Mesenchymal stem cell (in vitro differentiated cells and primary cell): ENCODE data around the gene HMGB4.

ENCODE experiments used
- DNase-seq: peaks from one replicate; pipeline ENCODE4 v3.0.0-alpha.2; 2013
- H2AFZ ChIP-seq: one replicate; pipeline ENCODE4 v1.6.1; 2013; ENCODE audit warnings: low read depth, mild to moderate bottlenecking, control low read depth, inconsistent platforms, low read length, moderate library complexity
- H2AK5ac ChIP-seq: 2 replicates; pipeline ENCODE4 v1.6.1; 2013; ENCODE audit warnings: low read length, moderate library complexity, mild to moderate bottlenecking, inconsistent platforms; ENCODE audit not compliant: severe bottlenecking
- H2BK120ac ChIP-seq: one replicate; pipeline ENCODE4 v1.6.1; 2013; ENCODE audit warnings: low read depth, mild to moderate bottlenecking, inconsistent platforms, low read length, moderate library complexity
- H2BK12ac ChIP-seq, 2 experiments: one replicate each; pipeline ENCODE4 v1.6.1; 2013; ENCODE audit warnings: inconsistent platforms in 2 of 2, low read length in 2 of 2, mild to moderate bottlenecking in 2 of 2, moderate library complexity in 2 of 2, control low read depth in 1 of 2
- H2BK15ac ChIP-seq: one replicate; pipeline ENCODE4 v1.6.1; 2013; ENCODE audit warnings: mild to moderate bottlenecking, low read depth, inconsistent platforms; ENCODE audit not compliant: poor library complexity, severe bottlenecking
- H2BK5ac ChIP-seq: 2 replicates; pipeline ENCODE4 v1.6.1; 2013; ENCODE audit warnings: low read depth, mild to moderate bottlenecking, low read length, control low read depth, inconsistent platforms; ENCODE audit not compliant: poor library complexity, severe bottlenecking
- H3K14ac ChIP-seq, 2 experiments: one replicate each; pipeline ENCODE4 v1.6.1; 2013; ENCODE audit warnings: inconsistent platforms in 2 of 2, low read length in 2 of 2, control low read depth in 1 of 2, mild to moderate bottlenecking in 1 of 2, moderate library complexity in 1 of 2
- H3K18ac ChIP-seq, 2 experiments: one replicate each; pipeline ENCODE4 v1.6.1; 2013; ENCODE audit warnings: inconsistent platforms in 2 of 2, low read length in 2 of 2, control low read depth in 1 of 2, low read depth in 1 of 2, mild to moderate bottlenecking in 1 of 2
- H3K23ac ChIP-seq, 2 experiments: one replicate each; pipeline ENCODE4 v1.6.1; 2013; ENCODE audit warnings: inconsistent platforms in 2 of 2, low read length in 2 of 2, mild to moderate bottlenecking in 2 of 2, moderate library complexity in 2 of 2, control low read depth in 1 of 2
- H3K27ac ChIP-seq: 2 replicates; pipeline ENCODE4 v1.5.1; 2013; ENCODE audit warnings: mild to moderate bottlenecking, moderate library complexity, low read length, control low read depth, inconsistent platforms; ENCODE audit not compliant: poor library complexity, severe bottlenecking
- H3K27me3 ChIP-seq, 2 experiments: 2 replicates each; pipeline versions ENCODE4 v1.6.1 to v1.7.0; 2013; ENCODE audit warnings: low read length in 2 of 2, mild to moderate bottlenecking in 2 of 2, moderate library complexity in 2 of 2, control low read depth in 1 of 2, inconsistent platforms in 1 of 2; ENCODE audit not compliant: control insufficient read depth in 1 of 2, insufficient read depth in 1 of 2
- H3K36me3 ChIP-seq, 2 experiments: 2 replicates each; pipeline versions ENCODE4 v1.6.1 to v1.7.0; 2013; ENCODE audit warnings: low read length in 2 of 2, control low read depth in 1 of 2, inconsistent platforms in 1 of 2, low read depth in 1 of 2, mild to moderate bottlenecking in 1 of 2; ENCODE audit not compliant: insufficient read depth in 2 of 2, control insufficient read depth in 1 of 2
- H3K4ac ChIP-seq, 2 experiments: one replicate each; pipeline ENCODE4 v1.6.1; 2013; ENCODE audit warnings: inconsistent platforms in 2 of 2, low read length in 2 of 2, mild to moderate bottlenecking in 2 of 2, moderate library complexity in 2 of 2, control low read depth in 1 of 2, low read depth in 1 of 2
- H3K4me1 ChIP-seq: 2 replicates; pipeline ENCODE4 v1.6.1; 2013; ENCODE audit warnings: low read depth, low read length, control low read depth; ENCODE audit not compliant: control insufficient read depth, insufficient read depth
- H3K4me2 ChIP-seq: 2 replicates; pipeline ENCODE4 v1.6.1; 2013; ENCODE audit warnings: low read length, mild to moderate bottlenecking, inconsistent platforms; ENCODE audit not compliant: poor library complexity, severe bottlenecking
- H3K4me3 ChIP-seq, 2 experiments: 2 replicates each; pipeline versions ENCODE4 v1.5.1 to v1.7.0; 2013; ENCODE audit warnings: low read length in 2 of 2, mild to moderate bottlenecking in 2 of 2, control low read depth in 1 of 2, low read depth in 1 of 2; ENCODE audit not compliant: insufficient read depth in 1 of 2
- H3K79me1 ChIP-seq: replicated peaks from 2 replicates; pipeline ENCODE4 v1.6.1; 2013; ENCODE audit warnings: mild to moderate bottlenecking, control low read depth, low read length, inconsistent platforms; ENCODE audit not compliant: poor library complexity, severe bottlenecking
- H3K9ac ChIP-seq: 2 replicates; pipeline ENCODE4 v1.7.0; 2013; ENCODE audit warnings: mild to moderate bottlenecking, low read length, moderate library complexity
- H3K9me3 ChIP-seq: 2 replicates; pipeline ENCODE4 v1.7.0; 2013; ENCODE audit warnings: mild to moderate bottlenecking, low read length; ENCODE audit not compliant: control insufficient read depth
- H4K8ac ChIP-seq: one replicate; pipeline ENCODE4 v1.6.1; 2013; ENCODE audit warnings: inconsistent platforms, mild to moderate bottlenecking, low read length, moderate library complexity
- H4K91ac ChIP-seq: one replicate; pipeline ENCODE4 v1.6.1; 2013; ENCODE audit warnings: mild to moderate bottlenecking, low read length, inconsistent platforms
- WGBS: methylation state at CpG from one replicate; pipeline ENCODE4 v1.1.7; 2013; ENCODE audit warnings: mixed read lengths; 5-methylcytosine and 5-hydroxymethylcytosine counted together

HMGB4 gene

GRCh38 chr1:33828059-33828458 lies 35.8 kb upstream of the HMGB4 start:
- no peak for DNase-seq
- WGBS, result 40% methylated on average over 4 of the region's 5 CpGs
- H3K4ac ChIP-seq, result no peak overlapping the region
- no peaks in the 10 kb centered on the region for H3K79me1 ChIP-seq
- H3K36me3 ChIP-seq, result peaks cover 0 to 4% of the 10 kb centered on the region in 2 experiments
- no peak overlapping the region for H3K23ac ChIP-seq
- H2BK15ac ChIP-seq, result no peak overlapping the region
- no peak overlapping the region for H2AK5ac ChIP-seq
- no peak overlapping the region for H3K4me2 ChIP-seq
- H3K18ac ChIP-seq, result no peak overlapping the region
- no peaks in the 10 kb centered on the region for H3K9me3 ChIP-seq
- no peak overlapping the region for H2BK5ac ChIP-seq
- H4K91ac ChIP-seq, result no peak overlapping the region
- H2AFZ ChIP-seq, result no peak overlapping the region
- no peak overlapping the region for H3K9ac ChIP-seq
- no peak overlapping the region for H3K27ac ChIP-seq
- H4K8ac ChIP-seq, result no peak overlapping the region
- no peaks in the 10 kb centered on the region for H3K27me3 ChIP-seq
- H3K14ac ChIP-seq, result no peak overlapping the region
- no peaks in the 10 kb centered on the region for H3K4me1 ChIP-seq
- H3K4me3 ChIP-seq, result no peak overlapping the region
- no peak overlapping the region for H2BK12ac ChIP-seq
- no peak overlapping the region for H2BK120ac ChIP-seq

GRCh38 chr1:33828654-33829053 lies 35.2 kb upstream of the HMGB4 start:
- no peak overlapping the region for H4K8ac ChIP-seq
- no peak overlapping the region for H3K9ac ChIP-seq
- H3K23ac ChIP-seq, result no peak overlapping the region
- H3K14ac ChIP-seq, result no peak overlapping the region
- no peaks in the 10 kb centered on the region for H3K4me1 ChIP-seq
- H3K79me1 ChIP-seq, result no peaks in the 10 kb centered on the region
- DNase-seq, result no peak
- no peak overlapping the region for H4K91ac ChIP-seq
- H2AK5ac ChIP-seq, result no peak overlapping the region
- H2BK120ac ChIP-seq, result no peak overlapping the region
- peaks cover 0 to 4% of the 10 kb centered on the region in 2 experiments for H3K36me3 ChIP-seq
- H3K4ac ChIP-seq, result no peak overlapping the region
- H3K27ac ChIP-seq, result no peak overlapping the region
- H3K27me3 ChIP-seq, result no peaks in the 10 kb centered on the region
- no peaks in the 10 kb centered on the region for H3K9me3 ChIP-seq
- no peak overlapping the region for H2BK12ac ChIP-seq
- 98% methylated on average over 3 of the region's 5 CpGs for WGBS
- no peak overlapping the region for H2AFZ ChIP-seq
- no peak overlapping the region for H3K4me2 ChIP-seq
- no peak overlapping the region for H2BK5ac ChIP-seq
- no peak overlapping the region for H3K4me3 ChIP-seq
- no peak overlapping the region for H2BK15ac ChIP-seq
- no peak overlapping the region for H3K18ac ChIP-seq

GRCh38 chr1:33836911-33837310 lies 27.0 kb upstream of the HMGB4 start:
- H3K9me3 ChIP-seq, result no peaks in the 10 kb centered on the region

GRCh38 chr1:33837635-33838034 lies 26.2 kb upstream of the HMGB4 start:
- H2BK15ac ChIP-seq, result no peak overlapping the region
- no peaks in the 10 kb centered on the region for H3K79me1 ChIP-seq
- no peak overlapping the region for H3K9ac ChIP-seq

More at GRCh38 chr1:33836911-33837310, 27.0 kb upstream of the HMGB4 start:
- Histone ChIP-seq H2AK5ac (no peak overlapping the region), H3K4me2 (no peak overlapping the region), H2BK120ac (no peak overlapping the region), H3K36me3 (peaks cover 0 to 8% of the 10 kb centered on the region in 2 experiments), H3K27ac (no peak overlapping the region), H2AFZ (no peak overlapping the region), H3K4ac (no peak overlapping the region), H3K4me1 (no peaks in the 10 kb centered on the region), H4K8ac (no peak overlapping the region), H3K14ac (no peak overlapping the region), H2BK15ac (no peak overlapping the region), H2BK5ac (no peak overlapping the region), H3K4me3 (no peak overlapping the region), H3K27me3 (no peaks in the 10 kb centered on the region), H3K79me1 (no peaks in the 10 kb centered on the region), H3K9ac (no peak overlapping the region), H3K18ac (no peak overlapping the region), H3K23ac (no peak overlapping the region), H2BK12ac (no peak overlapping the region), H4K91ac (no peak overlapping the region)
- WGBS, result 81% methylated on average over 4 of the region's 4 CpGs
- DNase-seq, result no peak

More at GRCh38 chr1:33837635-33838034, 26.2 kb upstream of the HMGB4 start:
- H3K4me3 ChIP-seq, result no peak overlapping the region
- no peak overlapping the region for H4K8ac ChIP-seq
- H3K23ac ChIP-seq, result no peak overlapping the region
- no peaks in the 10 kb centered on the region for H3K27me3 ChIP-seq
- no peak overlapping the region for H3K27ac ChIP-seq
- H4K91ac ChIP-seq, result no peak overlapping the region
- H2BK5ac ChIP-seq, result no peak overlapping the region
- H2AK5ac ChIP-seq, result no peak overlapping the region
- H2BK120ac ChIP-seq, result no peak overlapping the region
- H3K4ac ChIP-seq, result no peak overlapping the region
- whole genome bisulfite sequencing, result 79% methylated on average over 3 of the region's 3 CpGs
- no peak overlapping the region for H3K18ac ChIP-seq
- H2AFZ ChIP-seq, result no peak overlapping the region
- no peak overlapping the region for H2BK12ac ChIP-seq
- peaks cover 0 to 8% of the 10 kb centered on the region in 2 experiments for H3K36me3 ChIP-seq
- H3K4me1 ChIP-seq, result no peaks in the 10 kb centered on the region
- no peak overlapping the region for H3K4me2 ChIP-seq
- H3K14ac ChIP-seq, result no peak overlapping the region
- DNase-seq, result no peak
- no peaks in the 10 kb centered on the region for H3K9me3 ChIP-seq
